PC-3 (cell line): ENCODE results near the gene TAF1D. TPM values are rescaled to one million over a fixed set of nuclear protein-coding genes. Genes with fewer than 3 reads are reported as not detected.
"Not testable (repeated sequence)": the region's sequence is repeated elsewhere in the genome, so short reads cannot be mapped to it uniquely, and the experiment has no call there.

Experiments used
- ATAC-seq: fragments of 200-7000 bp; cut with Tn5 transposase; 2 replicates; pipeline ENCODE4 v1.9.1; 2020; ENCODE audit warnings: mild to moderate bottlenecking, moderate library complexity
- BruUV-seq: library from RNA; stranded (reverse); fragments of 400-500 nt; replicated peaks from 2 replicates; lab custom pipeline; 2021; lab: Mats Ljungman, UMichigan
- CTCF ChIA-PET: fragments of 300-600 bp; sonication (Branson Sonifier 250); formaldehyde crosslinking; loops from one replicate; lab custom pipeline; 2022; ENCODE audit warnings: antibody characterized with exemption; lab: Charles Lee
- POLR2A ChIA-PET: fragments of 300-600 bp; sonication (Branson Sonifier 250); formaldehyde crosslinking; loops from one replicate; lab custom pipeline; 2022; ENCODE audit warnings: antibody characterized with exemption; ENCODE audit not compliant: unreplicated experiment; lab: Charles Lee
- DNase-seq: peaks from one replicate; pipeline ENCODE4 v3.0.0-alpha.2; 2015
- H2AFZ ChIP-seq: fragments of 300-600 bp; sonication (generic); 2 replicates; pipeline ENCODE4 v1.6.0; 2016; ENCODE audit warnings: antibody characterized with exemption, low read length
- H3F3A ChIP-seq: fragments of 300-600 bp; sonication (generic); one replicate; pipeline ENCODE4 v1.6.0; 2017; ENCODE audit warnings: antibody characterized with exemption, low read length, control low read depth, mild to moderate bottlenecking; ENCODE audit not compliant: unreplicated experiment
- H3K27ac ChIP-seq: fragments of 300-600 bp; sonication (generic); 2 replicates; pipeline ENCODE4 v1.5.1; 2016; ENCODE audit warnings: mild to moderate bottlenecking, low read length
- H3K27me3 ChIP-seq: fragments of 300-600 bp; sonication (generic); 2 replicates; pipeline ENCODE4 v1.6.1; 2016; ENCODE audit warnings: low read length, mixed read lengths
- H3K36me3 ChIP-seq: fragments of 300-600 bp; sonication (generic); 2 replicates; pipeline ENCODE4 v1.6.1; 2016; ENCODE audit warnings: low read depth, mixed run types, low read length, mixed read lengths
- H3K4me1 ChIP-seq: fragments of 300-600 bp; sonication (generic); 2 replicates; pipeline ENCODE4 v1.5.1; 2016; ENCODE audit warnings: low read length; ENCODE audit not compliant: insufficient read depth
- H3K4me2 ChIP-seq: fragments of 300-600 bp; sonication (generic); 2 replicates; pipeline ENCODE4 v1.6.0; 2016; ENCODE audit warnings: low read length
- H3K4me3 ChIP-seq: fragments of 300-600 bp; sonication (generic); 2 replicates; pipeline ENCODE4 v1.5.1; 2016; ENCODE audit warnings: mild to moderate bottlenecking, low read length, mixed read lengths
- H3K79me2 ChIP-seq: fragments of 300-600 bp; sonication (generic); 2 replicates; pipeline ENCODE4 v1.6.1; 2017; ENCODE audit warnings: low read length, mixed read lengths
- H3K9ac ChIP-seq: fragments of 300-600 bp; sonication (generic); 2 replicates; pipeline ENCODE4 v1.6.0; 2016; ENCODE audit warnings: mild to moderate bottlenecking, low read length
- H3K9me2 ChIP-seq: fragments of 300-600 bp; sonication (generic); replicated peaks from 2 replicates; pipeline ENCODE4 v1.6.1; 2016; ENCODE audit warnings: mixed run types, low read length, mixed read lengths
- H3K9me3 ChIP-seq: fragments of 300-600 bp; sonication (generic); 2 replicates; pipeline ENCODE4 v1.6.1; 2016; ENCODE audit warnings: low read length, mixed read lengths
- H4K20me1 ChIP-seq: fragments of 300-600 bp; sonication (generic); 2 replicates; pipeline ENCODE4 v1.6.1; 2016; ENCODE audit warnings: low read length, mixed read lengths
- CTCF ChIP-seq: fragments of 300-600 bp; sonication (generic); conservative IDR thresholded peaks from 2 replicates; pipeline ENCODE4 v1.5.1; 2017; ENCODE audit warnings: antibody characterized with exemption, low read depth, mild to moderate bottlenecking, low read length
- EZH2 ChIP-seq: fragments of 300-600 bp; sonication (generic); IDR thresholded peaks from one replicate; pipeline ENCODE4 v1.6.1; 2017; ENCODE audit warnings: antibody characterized with exemption, mild to moderate bottlenecking, low read length; ENCODE audit not compliant: unreplicated experiment
- EZH2phosphoT487 ChIP-seq: fragments of 300-600 bp; sonication (generic); IDR thresholded peaks from 2 replicates; pipeline ENCODE4 v1.6.1; 2018; ENCODE audit warnings: mild to moderate bottlenecking, antibody characterized with exemption, low read length, borderline replicate concordance
- intact Hi-C: fragments of 100-400 bp; cut with micrococcal nuclease; formaldehyde crosslinking; loops from 2 replicates; pipeline ENCODE4 v1.9.0; 2023
- total RNA-seq: library from RNA; depleted of rRNA; stranded (reverse); fragments of >200 nt; gene quantifications from 2 replicates; pipeline ENCODE4 v1.2.3, GENCODE V29; 2014

TAF1D gene
- total RNA-seq, 1 experiment from 2014 or later, result 135 TPM

- Histone ChIP-seq H3K9ac (peak overlapping the region; percentile 92), H3K79me2 (peaks cover 48% of the 10 kb centered on the region), H2AFZ (peak overlapping the region; percentile 70), H3K36me3 (no peaks in the 10 kb centered on the region; the same call in 1 of the 2 replicates), H3K4me1 (peaks cover 23% of the 10 kb centered on the region), H3K4me2 (peak overlapping the region; percentile 97), H3K9me3 (no peaks in the 10 kb centered on the region), H4K20me1 (peaks cover 35% of the 10 kb centered on the region), H3K27ac (no peak overlapping the region), H3K9me2 (no peaks in the 10 kb centered on the region), H3F3A (no peaks in the 10 kb centered on the region), H3K27me3 (no peaks in the 10 kb centered on the region), H3K4me3 (peak overlapping the region; percentile 92)
- no peak for ATAC-seq
- ChIA-PET CTCF (interaction anchor here (0.8 kb wide), 1 partner anchor 112 kb away, joined by 4 read pairs; no protein-coding TSS in a partner anchor), POLR2A (interaction anchor here (1.0 to 2.2 kb wide), 3 partner anchors 42 to 241 kb away, joined by 4 to 22 read pairs (median 4); partner anchors contain the start of genes C11orf54 and TAF1D)
- DNase-seq, result no peak
- BruUV-seq, result no TSS peak
- intact Hi-C loops, result no loop called here
- TF ChIP-seq CTCF (no peak), EZH2 (no peak), EZH2phosphoT487 (no peak)
Measured at GRCh38 chr11:93783362-93783761, 42.1 kb upstream of the TAF1D start.

- no TSS peak for BruUV-seq
Measured at GRCh38 chr11:93775289-93775688, 34.0 kb upstream of the TAF1D start.

GRCh38 chr11:93774560-93774959, 33.3 kb upstream of the TAF1D start:
- H4K20me1 ChIP-seq, intact Hi-C loops, ATAC-seq, H3K9me3 ChIP-seq, DNase-seq, H3K27ac ChIP-seq, H3K36me3 ChIP-seq, BruUV-seq, H3K4me2 ChIP-seq, CTCF ChIA-PET, H3K79me2 ChIP-seq, H3K9me2 ChIP-seq, H3K4me1 ChIP-seq, H3K4me3 ChIP-seq, H2AFZ ChIP-seq, H3K9ac ChIP-seq, H3K27me3 ChIP-seq, POLR2A ChIA-PET, H3F3A ChIP-seq: not testable (repeated sequence)

More at GRCh38 chr11:93775289-93775688, 34.0 kb upstream of the TAF1D start:
- no peak for ATAC-seq
- intact Hi-C loops, result no loop called here
- Histone ChIP-seq H2AFZ (no peak overlapping the region), H3K79me2 (no peaks in the 10 kb centered on the region), H3K9me3 (no peaks in the 10 kb centered on the region), H3K4me3 (no peak overlapping the region), H3K4me2 (no peak overlapping the region), H3F3A (no peaks in the 10 kb centered on the region), H4K20me1 (no peaks in the 10 kb centered on the region), H3K27ac (no peak overlapping the region), H3K9ac (no peak overlapping the region), H3K4me1 (no peaks in the 10 kb centered on the region), H3K27me3 (no peaks in the 10 kb centered on the region), H3K9me2 (no peaks in the 10 kb centered on the region), H3K36me3 (no peaks in the 10 kb centered on the region)
- peak; percentile 48 for DNase-seq
- CTCF ChIA-PET, result no interaction called here
- POLR2A ChIA-PET, result no interaction called here
- TF ChIP-seq EZH2 (no peak), CTCF (peak; percentile 69)
